Measurements from ENCODE around the gene ERICH6.

Gene ERICH6

GRCh38 chr3:150703756-150704344 lies at the start of gene ERICH6:
TSS of gene ERICH6 (minus strand) at chr3:150703920. CDS start at chr3:150703898, 22 bp downstream.
- DNase-seq (ENCODE audit: low read depth in 2 of 2) = peak; percentile 46 to 57

DNA sequence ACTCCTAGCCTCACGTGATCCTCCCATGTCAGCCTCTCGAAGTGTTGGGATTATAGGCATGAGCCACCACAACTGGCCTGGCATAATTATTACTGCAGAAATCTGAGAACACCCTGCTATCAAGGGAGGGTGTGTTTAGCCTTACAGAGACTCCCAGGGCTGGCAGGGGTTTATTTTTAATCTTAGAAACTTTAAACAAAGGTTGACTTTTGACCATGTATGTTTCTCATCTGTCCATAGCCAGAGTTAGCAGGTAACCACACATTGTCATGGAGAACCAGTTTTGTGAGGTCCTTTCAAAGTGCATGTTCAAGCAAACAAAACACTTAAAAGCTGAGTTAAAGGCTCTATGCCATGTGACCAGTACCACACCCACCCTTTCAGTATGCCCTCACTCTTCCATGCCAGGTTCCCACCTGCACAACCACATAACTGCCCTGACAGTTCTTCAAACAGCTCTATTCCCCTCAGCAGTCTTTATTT lies 48.1 kb upstream of the ERICH6 start:
- no peak for DNase-seq (ENCODE audit: low read depth in 2 of 2)

DNA sequence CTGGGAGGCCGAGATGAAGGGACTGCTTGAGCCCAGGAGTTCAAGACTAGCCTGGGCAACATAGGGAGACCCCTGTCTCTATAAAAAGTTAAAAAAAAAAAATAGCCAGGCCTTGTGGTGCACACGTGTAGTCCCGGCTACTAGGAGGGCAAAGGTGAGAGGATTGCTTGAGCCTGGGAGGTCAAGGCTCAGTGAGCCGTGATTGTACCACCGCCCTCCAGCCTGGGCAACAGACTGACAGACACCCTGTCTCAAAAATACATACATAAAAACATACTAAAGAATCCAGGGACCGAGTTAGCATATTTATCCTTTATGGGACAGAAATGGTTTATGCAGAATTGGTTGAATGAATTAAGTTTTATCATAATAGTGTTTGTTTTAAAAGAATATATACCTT lies 45.5 kb upstream of the ERICH6 start:
- no peak for DNase-seq (ENCODE audit: low read depth in 2 of 2)

DNA sequence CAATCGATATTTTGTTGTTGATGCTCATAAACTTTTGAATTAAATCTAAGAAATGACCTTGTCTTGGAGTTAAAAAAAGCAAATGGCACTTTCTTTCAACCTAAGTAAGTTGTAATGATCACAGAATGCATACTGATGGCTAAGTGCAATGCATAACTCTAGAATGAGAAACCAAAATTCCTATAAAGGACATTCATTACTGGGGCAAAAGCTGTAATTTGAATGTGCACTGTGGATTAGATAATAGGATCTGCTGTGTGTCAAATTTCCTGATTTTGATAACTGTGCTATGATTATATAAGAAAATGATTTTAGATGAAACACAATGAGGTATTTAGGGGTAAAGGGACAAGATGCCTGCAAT lies 44.9 kb upstream of the ERICH6 start:
- no peak for DNase-seq (ENCODE audit: low read depth in 2 of 2)

GRCh38 chr3:150747886-150748683 lies 44.4 kb upstream of the ERICH6 start:
- no peak for DNase-seq (ENCODE audit: low read depth in 2 of 2)

DNA sequence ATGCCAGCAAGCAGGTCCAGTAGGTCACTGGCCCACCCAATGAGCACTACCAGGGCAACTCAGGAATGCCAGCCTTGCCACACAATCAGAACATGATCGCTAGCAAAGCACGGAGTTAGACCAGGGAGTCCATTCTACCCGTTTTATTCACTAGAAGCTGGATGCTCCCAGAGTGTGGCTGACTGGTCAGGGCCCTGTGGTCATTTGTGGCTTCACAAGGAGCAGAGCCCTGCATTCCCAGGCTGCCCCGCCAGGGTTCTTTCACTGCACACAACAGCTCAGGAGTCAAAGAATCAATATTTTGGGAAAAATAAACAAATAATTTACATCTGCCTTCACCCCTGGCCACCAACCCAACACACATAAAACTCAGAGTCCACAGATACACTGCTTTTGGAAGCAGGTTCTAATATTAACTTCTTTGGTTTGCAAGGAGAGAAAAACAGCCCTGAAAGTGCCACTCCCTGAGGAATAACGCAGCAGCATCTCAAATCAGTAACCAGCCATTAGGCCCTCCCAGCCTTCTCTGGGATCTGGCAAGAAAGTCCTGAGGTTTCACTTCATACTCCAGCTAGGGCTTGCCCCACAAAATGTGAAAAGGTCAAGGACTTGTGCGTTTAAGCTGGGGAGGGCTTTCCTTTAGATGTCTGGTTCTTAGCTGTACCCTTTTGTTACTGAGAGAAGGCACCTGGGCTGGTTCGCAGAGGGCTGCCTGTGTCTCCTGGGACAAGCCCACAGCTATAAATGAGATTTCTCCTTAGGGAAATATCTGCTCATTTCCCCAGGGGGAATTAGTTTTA lies 43.3 kb upstream of the ERICH6 start:
- DNase-seq (ENCODE audit: low read depth in 2 of 2) = no peak

DNA sequence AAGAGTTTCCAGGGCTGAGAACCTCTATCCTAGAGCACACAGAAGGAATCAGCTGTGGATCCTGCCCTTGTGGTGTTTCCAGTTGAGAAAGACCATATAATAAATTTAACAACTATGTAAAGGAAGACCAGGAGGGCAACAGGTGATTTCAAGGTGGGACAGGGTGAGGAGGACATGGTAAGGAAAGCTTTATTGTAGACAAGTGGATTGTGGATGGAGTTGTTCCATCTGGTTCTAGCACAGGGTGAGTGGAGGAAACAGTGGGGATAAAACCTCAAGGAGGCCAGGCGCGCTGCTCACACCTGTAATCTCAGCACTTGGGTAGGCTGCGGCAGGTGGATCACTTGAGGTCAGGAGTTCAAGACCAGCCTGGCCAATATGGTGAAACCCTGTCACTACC lies 42.1 kb upstream of the ERICH6 start:
- no peak for DNase-seq (ENCODE audit: low read depth in 2 of 2)

DNA sequence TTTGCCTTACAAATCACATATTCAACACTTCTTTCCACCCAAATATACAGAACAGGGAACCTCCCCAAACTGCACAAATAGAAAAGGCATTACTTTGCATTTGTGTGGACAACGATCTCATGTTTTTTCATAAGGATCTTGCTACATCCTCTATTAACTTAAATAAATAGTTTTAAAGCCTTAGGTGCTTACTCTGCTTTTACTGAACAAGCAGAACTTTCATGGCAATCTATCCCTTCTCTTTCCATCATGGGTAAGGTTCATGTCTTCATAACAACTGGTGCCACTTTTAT lies 41.1 kb upstream of the ERICH6 start:
- no peak for DNase-seq (ENCODE audit: low read depth in 2 of 2)

GRCh38 chr3:150744041-150744918 lies 40.6 kb upstream of the ERICH6 start:
- no peak for DNase-seq (ENCODE audit: low read depth in 2 of 2)

GRCh38 chr3:150743508-150743907 lies 39.8 kb upstream of the ERICH6 start:
- no peak for DNase-seq (ENCODE audit: low read depth in 2 of 2)

DNA sequence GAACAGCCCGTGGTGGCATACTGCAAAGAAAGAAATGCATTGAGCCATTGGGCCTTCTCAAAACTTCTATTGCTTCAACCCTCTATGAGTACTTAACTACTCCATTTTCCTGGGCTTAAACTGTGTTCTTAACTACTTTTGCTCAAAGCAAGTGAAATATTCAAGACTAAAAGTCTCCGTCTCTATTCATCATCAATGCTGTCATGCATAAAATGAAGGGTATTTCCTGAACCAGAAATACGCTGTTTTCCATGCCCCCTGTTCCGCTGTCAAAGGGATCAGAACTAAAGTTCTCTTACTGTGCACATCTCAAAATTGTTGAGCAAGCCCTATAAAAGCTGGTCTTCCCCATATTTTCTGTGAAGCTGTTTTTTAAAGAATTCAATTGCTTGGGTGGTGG lies 39.0 kb upstream of the ERICH6 start:
- no peak for DNase-seq (ENCODE audit: low read depth in 2 of 2)

- no peak for DNase-seq (ENCODE audit: low read depth in 2 of 2)
Measured at GRCh38 chr3:150742141-150742523, 38.4 kb upstream of the ERICH6 start.

DNA sequence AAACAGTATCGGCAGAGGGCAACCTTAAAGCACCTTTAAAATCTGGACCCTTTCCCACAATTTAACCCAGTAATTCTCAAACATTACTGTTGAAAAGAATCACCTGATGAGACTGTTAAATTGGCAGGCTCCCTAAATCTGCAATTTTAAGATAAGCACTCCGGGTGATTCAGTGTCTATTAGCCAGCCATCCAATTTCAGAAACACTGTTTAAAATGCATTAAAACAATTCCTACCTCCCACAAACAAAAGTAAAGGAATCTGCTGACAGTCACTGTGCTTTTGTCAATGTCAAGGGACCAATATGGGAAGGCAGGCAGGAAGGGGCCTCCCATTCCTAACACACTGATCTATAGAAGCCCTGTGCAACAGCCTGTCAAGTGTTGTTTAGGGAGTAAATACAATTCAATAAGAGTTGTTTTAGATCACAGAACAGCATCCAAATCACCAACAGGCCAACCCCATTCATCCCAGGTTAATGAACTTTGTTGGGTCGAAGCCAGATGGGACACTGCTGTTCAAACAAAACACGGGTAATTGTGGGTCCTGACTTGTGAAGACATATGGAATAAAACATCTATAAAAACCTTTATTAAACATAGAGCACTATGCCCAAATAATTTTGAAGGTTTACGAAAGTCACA lies 37.9 kb upstream of the ERICH6 start:
- DNase-seq (ENCODE audit: low read depth in 2 of 2) = no peak

- no peak for DNase-seq (ENCODE audit: low read depth in 2 of 2)
Measured at GRCh38 chr3:150740733-150741496, 37.2 kb upstream of the ERICH6 start.

DNA sequence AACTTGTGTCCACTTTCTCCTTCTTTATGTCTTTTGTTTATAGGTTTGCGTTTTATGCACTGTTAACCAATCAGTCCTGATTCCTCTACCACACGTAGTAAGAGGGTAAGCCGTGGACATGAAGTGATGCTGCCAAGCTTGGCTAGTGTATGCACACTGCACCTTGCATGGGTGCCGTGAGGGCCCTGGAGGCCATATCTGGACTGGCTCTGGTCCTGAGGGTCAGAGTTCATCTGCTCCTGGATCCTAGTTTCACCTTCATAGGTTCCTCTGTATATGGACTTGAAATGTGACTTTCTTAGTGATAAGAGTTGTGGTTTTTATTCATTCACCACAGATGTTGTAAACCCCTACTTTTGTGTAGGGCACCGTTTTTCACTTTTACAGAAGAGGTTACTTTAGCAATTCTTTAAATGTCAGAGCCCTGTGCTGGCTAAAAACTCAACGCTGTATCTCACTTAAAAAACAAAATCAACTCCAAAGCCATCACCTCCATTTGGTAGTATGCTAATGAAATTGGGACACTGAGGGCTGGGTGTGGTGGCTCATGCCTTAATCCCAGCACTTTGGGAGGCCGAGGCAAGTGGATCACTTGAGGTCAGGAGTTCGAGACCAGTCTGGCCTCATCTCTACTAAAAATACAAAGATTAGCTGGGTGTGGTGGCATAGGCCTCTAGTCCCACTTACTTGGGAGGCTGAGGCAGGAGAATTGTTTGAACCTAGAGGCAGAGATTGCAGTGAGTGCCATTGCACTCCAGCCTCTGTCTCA lies 36.3 kb upstream of the ERICH6 start:
- no peak for DNase-seq (ENCODE audit: low read depth in 2 of 2)

DNA sequence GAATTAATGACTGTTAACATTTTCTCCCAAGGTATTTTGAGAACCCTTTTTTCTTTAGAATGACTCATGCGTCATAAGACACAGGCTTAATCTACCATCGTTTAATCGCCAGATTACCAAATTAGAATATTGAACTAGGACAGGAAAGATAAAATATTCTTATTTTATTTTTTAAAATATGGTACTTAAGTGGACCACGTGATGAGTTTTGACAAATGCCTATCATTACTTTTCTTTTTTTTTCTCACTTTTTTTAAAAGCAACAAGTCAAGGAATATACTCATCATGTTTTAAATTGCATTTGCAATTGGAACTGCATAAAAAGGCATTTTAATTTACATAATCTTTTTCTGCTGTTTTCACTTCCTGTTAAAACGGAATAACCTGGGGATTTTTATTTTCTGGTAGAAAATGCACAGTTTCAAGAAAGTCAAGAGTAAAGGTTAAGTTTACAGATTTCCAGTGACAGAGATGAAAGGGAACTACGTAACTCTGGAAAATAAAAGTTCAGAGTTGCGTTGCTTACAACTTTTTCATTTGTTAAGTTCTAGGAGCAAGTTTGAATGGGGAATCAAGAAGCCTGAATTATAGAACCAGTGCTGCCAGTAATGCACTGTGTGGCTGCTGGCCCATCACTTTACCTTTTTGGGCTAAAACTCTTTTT lies 35.6 kb upstream of the ERICH6 start:
- no peak for DNase-seq (ENCODE audit: low read depth in 2 of 2)

GRCh38 chr3:150738688-150739087 lies 35.0 kb upstream of the ERICH6 start:
- DNase-seq (ENCODE audit: low read depth in 2 of 2) = no peak

- peak in 1 of 2 donors; percentile 27 for DNase-seq (ENCODE audit: low read depth in 2 of 2)
Measured at GRCh38 chr3:150737874-150738679, 34.4 kb upstream of the ERICH6 start.
